GM18505 (cell line): ENCODE data around the gene FADS6.

Experiments
- ATAC-seq: cut with Tn5 transposase; IDR thresholded peaks from one replicate; pipeline ENCODE4 v1.9.1; 2021; ENCODE audit not compliant: unreplicated experiment
- POLR2A ChIP-seq: IDR thresholded peaks from 4 replicates; pipeline ENCODE4 v1.6.1; 2011; ENCODE audit warnings: borderline replicate concordance; ENCODE audit not compliant: insufficient read depth, insufficient read length; ENCODE audit errors: extremely low read depth

The FADS6 gene

GRCh38 chr17:74838274-74838673 lies 55.2 kb downstream of the FADS6 start:
- no peak for ATAC-seq
- no peak for TF ChIP-seq POLR2A

- no peak for ATAC-seq
- TF ChIP-seq POLR2A = no peak
Observed at GRCh38 chr17:74836691-74837467, 56.6 kb downstream of the FADS6 start.

DNA sequence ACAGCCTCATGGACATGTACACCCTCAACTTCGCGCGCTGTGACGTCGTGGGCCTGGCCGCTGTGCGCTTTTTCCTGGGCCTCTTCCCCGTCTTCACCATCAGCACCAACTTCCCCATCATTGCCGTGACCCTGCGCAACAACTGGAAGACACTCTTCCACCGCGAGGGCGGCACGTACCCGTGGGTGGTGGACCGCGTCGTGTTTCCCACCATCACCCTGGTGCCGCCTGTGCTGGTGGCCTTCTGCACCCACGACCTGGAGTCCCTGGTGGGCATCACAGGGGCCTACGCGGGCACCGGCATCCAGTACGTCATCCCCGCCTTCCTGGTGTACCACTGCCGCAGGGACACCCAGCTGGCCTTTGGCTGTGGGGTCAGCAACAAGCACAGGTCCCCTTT lies 57.2 kb downstream of the FADS6 start:
- no peak for TF ChIP-seq POLR2A

GRCh38 chr17:74833501-74834377 lies 59.7 kb downstream of the FADS6 start:
- TF ChIP-seq POLR2A = no peak

More for the DNA sequence above, 57.2 kb downstream of the FADS6 start:
- no peak for ATAC-seq

DNA sequence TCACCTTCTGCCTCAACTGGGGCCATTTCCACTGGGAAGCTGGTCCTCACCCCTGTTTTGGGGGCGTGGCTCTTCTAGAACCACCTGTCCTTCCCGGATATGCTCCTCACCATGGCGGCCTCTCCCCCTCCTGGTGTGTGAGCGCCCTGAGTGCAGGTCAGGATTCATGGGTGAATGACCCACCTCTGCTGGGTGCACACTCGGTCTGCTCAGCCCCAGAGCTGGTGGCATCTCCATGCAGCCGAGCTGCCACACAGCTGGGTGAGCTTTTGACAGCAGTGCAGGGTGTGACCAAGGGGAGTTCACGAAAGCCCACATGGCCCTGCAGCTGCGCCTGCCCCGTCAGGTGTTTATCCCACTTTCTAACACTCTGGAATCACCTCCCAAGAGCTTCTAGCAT lies 61.0 kb downstream of the FADS6 start:
- no peak for ATAC-seq
- TF ChIP-seq POLR2A = no peak

More at GRCh38 chr17:74833501-74834377, 59.7 kb downstream of the FADS6 start:
- peak; percentile 69 for ATAC-seq

DNA sequence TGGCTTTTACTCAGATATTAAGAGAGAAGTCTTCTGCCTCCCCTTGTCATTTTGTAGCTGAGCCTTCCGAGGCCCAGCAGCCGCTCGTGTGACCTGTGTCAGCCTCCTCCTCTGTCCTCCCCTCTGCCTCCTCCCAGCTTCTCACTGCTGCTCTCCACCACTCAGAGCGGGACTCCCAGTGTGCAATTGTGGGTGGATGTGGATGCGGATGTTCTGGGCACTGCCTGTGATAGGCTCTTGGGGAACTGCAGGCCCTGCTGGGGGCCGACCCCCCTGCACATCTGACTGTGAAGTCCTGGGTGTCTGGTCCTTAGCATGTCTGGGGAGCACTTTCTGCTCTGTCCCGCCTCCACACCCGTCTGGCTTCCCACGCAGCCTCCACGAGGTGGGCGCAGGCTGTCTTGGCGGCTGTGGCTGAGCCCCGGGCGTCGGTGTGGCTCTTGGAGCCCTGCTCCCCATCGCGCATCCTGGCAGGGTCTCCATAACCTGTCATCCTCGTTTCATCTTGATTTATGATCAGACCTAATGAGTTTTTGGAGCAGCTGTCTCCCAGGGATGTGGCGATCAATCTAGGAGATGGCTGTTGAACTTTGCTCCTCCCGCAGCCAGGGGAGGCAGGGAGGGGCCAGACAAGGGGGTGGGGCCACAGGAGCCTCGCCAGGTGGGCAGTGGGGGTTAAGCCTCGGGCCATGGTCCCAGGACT lies 61.8 kb downstream of the FADS6 start:
- no peak for TF ChIP-seq POLR2A
- ATAC-seq = no peak

DNA sequence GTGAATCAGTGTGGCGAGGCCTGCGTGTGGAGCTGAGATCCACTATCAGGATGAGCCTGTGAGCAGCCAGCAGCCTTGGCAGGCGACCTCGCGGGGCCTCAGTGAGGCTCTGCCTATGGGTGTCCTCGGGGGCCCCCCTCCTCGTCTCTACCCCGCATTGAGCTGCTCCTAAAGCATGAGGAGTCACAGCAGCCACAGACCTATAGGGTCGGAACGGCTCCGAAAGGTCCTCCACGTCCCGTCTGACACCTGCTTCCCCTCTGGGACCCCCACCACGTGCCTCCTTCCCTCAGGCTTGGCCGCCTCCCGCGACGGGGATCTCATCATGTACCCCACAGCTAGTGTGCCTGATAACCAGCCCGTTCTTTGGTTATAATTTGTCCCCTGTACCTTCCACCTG lies 62.6 kb downstream of the FADS6 start:
- no peak for ATAC-seq
- TF ChIP-seq POLR2A = no peak

GRCh38 chr17:74827800-74828199 lies 65.6 kb downstream of the FADS6 start:
- ATAC-seq = no peak
- no peak for TF ChIP-seq POLR2A
